HG03378 (cell line): ENCODE data around the gene CEACAM6.
"Not testable (repeated sequence)": the region's sequence is repeated elsewhere in the genome, so short reads cannot be mapped to it uniquely, and the experiment has no call there.

Source experiments
- ATAC-seq: cut with Tn5 transposase; IDR thresholded peaks from one replicate; pipeline ENCODE4 v1.9.1; 2021; ENCODE audit warnings: mild to moderate bottlenecking, moderate library complexity; ENCODE audit not compliant: unreplicated experiment

Gene CEACAM6

DNA sequence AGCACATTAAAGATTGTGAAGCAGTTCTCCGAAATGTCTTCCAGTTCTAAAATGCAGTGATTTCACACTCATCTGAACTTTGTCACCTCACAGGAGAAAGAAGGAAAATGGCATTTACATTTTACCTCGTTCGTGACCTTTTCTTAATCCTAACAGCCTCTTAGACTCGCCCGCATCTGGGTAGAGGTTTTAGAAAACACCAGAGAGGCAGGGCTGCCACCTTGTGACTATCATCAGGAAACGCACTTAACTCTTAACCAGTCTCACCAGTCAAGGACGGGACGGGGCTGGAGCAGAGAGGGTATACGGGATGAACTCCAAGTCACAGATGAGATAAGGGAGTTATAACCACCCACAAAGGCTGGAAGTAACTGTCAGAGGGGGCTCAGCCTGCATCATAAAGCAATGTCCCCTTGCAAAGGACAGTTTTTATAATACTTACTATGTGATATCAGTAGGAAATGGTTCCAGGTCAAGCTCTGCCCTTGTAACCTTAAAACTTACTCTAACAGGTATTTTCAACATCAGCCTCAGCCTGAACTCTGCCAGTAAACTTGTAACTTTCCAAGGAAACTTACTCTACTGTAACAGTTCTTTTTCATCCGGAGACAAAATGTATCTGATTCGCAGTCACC lies 8.6 kb upstream of the CEACAM6 start:
- no peak for ATAC-seq

DNA sequence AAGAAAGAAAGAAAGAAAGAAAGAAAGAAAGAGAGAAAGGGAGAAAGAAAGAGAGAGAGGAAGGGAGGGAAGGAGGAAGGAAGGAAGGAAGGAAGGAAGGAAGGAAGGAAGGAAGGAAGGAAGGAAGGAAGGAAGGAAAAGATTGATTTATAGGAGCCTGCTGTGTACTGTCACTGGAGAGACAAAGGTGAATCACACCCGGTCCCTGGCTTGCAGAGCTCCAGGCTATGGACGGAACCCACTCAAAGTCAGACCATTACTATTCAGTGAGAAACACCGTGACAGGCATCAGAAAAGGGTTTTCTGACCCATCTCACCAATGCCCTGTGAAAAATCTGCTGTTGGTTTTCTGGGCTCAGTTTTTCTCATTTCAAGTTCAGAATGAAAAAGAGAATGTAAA lies 7.3 kb upstream of the CEACAM6 start:
- no peak for ATAC-seq

GRCh38 chr19:41750248-41751134 lies 4.8 kb upstream of the CEACAM6 start:
- ATAC-seq: not testable (repeated sequence)

DNA sequence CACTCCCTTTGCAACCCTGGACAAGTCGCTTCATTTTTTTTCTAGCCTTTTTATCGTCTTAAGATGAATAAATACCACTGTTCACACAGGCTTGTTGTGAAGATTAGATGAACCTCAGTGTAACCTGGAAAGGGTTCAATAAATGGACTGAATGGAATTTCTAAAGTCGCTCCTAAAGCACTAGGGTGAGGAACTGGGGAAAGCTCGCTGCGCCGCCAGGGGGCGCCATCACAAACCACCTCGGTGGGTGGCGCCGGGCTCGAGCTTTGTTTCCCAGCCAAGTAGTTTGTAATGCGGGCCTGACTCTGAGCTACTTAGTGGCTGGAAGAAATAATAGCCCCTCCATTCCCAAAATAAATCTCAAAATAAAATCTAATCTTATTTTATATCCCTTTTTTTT lies 2.2 kb upstream of the CEACAM6 start:
- no peak for ATAC-seq

DNA sequence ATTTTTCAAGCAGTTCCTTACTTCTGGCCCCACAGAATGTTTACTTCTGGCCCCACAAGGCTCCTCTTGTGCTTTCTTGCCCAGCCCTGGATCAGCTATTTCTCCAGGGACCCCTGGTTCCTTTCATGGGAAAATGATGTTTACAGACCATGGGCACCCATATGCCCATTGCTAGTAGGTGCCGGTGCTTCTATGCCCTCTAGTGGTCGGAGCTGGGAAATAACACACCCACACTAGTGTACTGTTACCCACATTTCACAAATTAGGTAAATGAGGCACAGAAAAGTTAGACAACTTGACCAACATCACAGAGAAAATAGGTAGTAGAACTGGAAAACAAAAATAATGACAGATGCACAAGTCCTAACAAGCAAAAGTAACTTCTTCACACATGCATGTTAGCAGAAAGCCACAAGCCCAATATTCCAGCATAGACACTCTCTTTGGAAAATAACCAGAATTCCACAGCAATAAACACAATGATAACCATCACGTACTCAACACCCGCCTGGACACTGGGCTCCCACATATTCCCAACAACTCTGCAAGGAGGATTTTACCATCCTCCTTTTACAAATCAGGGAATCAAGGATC lies 1.3 kb upstream of the CEACAM6 start:
- no peak for ATAC-seq

GRCh38 chr19:41758846-41759245 lies 3.5 kb downstream of the CEACAM6 start:
- ATAC-seq: no peak

DNA sequence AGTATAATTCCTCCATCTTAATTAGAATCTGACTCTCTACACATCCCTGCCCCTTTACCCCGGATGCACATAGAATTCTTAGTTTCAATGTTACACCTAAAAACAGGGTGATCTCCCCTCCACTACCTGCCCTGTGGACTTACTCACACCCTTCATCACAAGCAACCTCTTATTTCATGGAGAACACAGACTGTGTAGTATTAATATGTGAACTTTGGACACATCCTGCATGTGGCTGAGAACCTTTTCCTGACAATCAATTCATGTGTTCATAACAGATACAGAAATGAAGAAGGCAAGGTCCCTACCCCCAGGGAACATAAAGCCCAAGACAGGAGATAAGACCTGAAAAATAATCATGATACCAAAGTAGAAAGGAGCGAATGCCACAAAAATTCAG lies 11.8 kb downstream of the CEACAM6 start:
- no peak for ATAC-seq

DNA sequence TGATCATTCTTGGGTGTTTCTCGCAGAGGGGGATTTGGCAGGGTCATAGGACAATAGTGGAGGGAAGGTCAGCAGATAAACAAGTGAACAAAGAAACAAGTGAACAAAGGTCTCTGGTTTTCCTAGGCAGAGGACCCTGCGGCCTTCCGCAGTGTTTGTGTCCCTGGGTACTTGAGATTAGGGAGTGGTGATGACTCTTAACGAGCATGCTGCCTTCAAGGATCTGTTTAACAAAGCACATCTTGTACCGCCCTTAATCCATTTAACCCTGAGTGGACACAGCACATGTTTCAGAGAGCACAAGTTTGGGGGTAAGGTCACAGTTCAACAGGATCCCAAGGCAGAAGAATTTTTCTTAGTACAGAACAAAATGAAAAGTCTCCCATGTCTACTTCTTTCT lies 12.8 kb downstream of the CEACAM6 start:
- not testable (repeated sequence) for ATAC-seq

- no peak for ATAC-seq
Observed at GRCh38 chr19:41769608-41770007, 14.3 kb downstream of the CEACAM6 start.

DNA sequence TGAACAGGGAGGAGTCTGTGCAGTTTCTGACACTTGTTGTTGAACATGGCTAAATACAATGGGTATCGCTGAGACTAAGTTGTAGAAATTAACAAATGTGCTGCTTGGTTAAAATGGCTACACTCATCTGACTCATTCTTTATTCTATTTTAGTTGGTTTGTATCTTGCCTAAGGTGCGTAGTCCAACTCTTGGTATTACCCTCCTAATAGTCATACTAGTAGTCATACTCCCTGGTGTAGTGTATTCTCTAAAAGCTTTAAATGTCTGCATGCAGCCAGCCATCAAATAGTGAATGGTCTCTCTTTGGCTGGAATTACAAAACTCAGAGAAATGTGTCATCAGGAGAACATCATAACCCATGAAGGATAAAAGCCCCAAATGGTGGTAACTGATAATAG lies 16.1 kb downstream of the CEACAM6 start:
- ATAC-seq: no peak

- ATAC-seq: no peak
Observed at GRCh38 chr19:41774515-41774980, 19.2 kb downstream of the CEACAM6 start.

- no peak for ATAC-seq
Observed at GRCh38 chr19:41776700-41777099, 21.4 kb downstream of the CEACAM6 start.

- no peak for ATAC-seq
Observed at GRCh38 chr19:41783612-41784011, 28.3 kb downstream of the CEACAM6 start.

DNA sequence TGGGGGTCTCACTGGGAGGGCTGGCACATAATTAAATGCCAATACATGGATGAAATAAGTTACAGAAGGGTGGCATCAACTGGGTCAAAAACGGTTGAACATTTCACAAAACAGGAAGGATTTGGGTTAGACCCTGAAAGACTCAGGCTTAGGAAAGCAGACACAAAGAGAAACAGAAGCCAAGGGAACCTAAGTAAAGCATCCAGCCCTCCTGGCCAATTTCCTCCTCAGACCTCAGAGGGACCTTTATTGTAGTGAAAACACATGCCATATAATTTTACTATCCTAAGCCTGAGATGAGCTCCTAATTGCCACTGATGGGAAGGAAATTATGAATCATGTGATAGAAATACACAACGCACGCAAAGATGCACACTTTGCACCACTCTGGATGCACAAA lies 29.0 kb downstream of the CEACAM6 start:
- ATAC-seq: no peak

DNA sequence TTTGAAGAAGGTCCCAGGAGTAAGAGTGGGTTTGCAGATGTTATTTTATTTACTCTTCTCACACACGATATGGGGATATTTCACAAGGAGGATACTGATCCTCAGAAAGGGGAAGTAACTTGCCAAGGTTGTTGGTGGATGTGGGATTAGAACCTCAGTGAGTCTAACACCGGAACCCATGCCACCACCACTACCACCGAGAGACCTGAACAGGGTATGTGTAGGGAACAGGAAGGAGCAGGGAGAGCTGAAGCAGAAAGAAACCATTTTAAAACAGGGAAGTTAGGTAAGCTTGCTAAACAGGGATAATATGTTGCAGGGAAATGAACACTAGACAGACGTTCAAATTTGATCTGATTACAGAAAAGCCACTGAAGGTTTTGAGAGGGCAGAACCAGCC lies 29.4 kb downstream of the CEACAM6 start:
- ATAC-seq: no peak

GRCh38 chr19:41785653-41786052 lies 30.3 kb downstream of the CEACAM6 start:
- no peak for ATAC-seq

GRCh38 chr19:41787055-41787454 lies 31.7 kb downstream of the CEACAM6 start:
- ATAC-seq: no peak

- not testable (repeated sequence) for ATAC-seq
Observed at GRCh38 chr19:41788518-41788917, 33.2 kb downstream of the CEACAM6 start.

DNA sequence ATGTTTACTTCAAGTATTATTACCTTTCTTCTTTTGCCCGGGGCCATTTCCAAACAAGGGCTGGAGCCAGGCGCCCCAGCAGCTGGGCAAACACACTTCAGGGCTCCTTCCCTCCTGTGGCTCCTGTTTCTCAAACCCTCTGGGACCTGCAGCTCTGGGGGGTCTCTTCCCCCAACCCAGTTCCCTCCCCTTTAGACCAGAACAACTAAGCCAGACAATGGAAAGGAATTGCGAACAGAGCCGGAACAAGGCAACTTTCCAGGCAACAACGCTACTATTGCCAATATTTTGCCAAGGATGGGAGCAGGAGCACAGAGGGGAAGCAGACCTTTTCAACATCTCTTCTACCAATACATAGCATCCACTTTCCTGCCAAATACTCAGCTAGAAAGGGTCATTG lies 33.7 kb downstream of the CEACAM6 start:
- not testable (repeated sequence) for ATAC-seq

DNA sequence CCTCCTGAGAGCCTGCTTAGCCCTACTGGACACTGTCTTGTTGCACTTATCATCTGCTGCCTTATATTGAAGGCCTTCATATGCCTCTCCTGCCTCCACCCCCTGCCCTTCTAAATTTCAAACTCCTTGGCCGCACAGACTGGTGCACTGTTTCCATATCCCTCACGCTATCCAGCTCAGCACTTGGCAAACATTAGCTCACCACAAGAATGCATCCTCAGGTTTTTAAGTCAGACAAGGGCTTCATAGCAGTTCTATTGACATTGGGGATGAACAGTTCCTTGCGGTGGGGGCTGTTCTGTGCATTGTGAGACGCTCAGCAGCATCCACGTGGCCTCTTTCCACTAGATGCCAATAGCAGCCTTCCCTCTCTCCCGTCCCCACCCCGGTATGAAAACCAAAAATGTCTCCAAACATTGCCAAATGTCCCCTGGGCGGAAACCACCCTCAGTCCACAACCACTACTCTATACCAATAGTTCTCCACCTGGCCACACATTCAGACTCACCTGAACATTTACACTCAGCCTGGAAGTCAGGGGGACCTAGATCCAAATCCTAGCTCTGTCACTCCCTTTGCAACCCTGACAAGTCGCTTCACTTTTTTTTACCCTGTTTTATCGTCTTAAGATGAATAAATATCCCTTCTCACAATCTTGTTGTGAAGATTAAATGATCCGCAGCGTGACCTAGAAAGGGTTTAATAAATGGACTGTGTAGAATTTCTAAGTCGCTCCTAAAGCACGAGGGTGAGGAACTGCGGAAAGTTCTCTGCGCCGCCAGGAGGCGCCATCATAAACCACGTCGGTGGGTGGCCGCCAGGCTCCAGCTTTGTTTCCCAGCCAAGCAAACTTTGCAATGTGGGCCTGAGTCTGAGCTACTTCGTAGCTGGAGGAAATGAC lies 37.4 kb downstream of the CEACAM6 start:
- ATAC-seq: no peak

DNA sequence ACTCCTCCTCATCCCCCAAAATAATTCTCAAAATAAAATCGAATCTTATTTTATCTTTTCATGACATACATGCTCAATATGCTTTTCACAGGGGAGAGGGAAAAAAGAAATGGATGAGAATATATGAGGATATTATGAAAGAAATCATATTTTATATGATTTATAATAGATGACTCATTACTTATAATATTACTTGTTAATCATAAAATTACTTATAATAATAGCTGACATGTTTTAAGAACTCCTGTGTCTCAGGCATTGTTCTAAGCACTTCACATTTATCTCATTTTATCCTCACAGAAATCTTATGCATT lies 38.0 kb downstream of the CEACAM6 start:
- ATAC-seq: no peak
